A549 (cell line): Measurements from ENCODE around the gene PYROXD2.

ENCODE experiments used
- BHLHE40 ChIP-seq: IDR thresholded peaks from 2 replicates; pipeline ENCODE4 v1.6.1; 2012; ENCODE audit warnings: low read depth, low read length, inconsistent platforms
- CHD4 ChIP-seq: fragments of 200-600 bp; sonication (generic); IDR thresholded peaks from 2 replicates; pipeline ENCODE4 v1.6.1; 2016; ENCODE audit warnings: antibody characterized with exemption, mild to moderate bottlenecking, borderline replicate concordance
- EP300 ChIP-seq, 2 experiments: fragments of >200 bp; sonication (Bioruptor Twin); formaldehyde crosslinking; IDR thresholded peaks; 2 replicates in 1 of 2; 3 replicates in 1 of 2; pipeline ENCODE4 v1.6.1; 2016 to 2017
- HDAC2 ChIP-seq: fragments of 200-600 bp; sonication (generic); IDR thresholded peaks from 2 replicates; pipeline ENCODE4 v1.6.1; 2016
- JUN ChIP-seq, 2 experiments: fragments of >200 bp; sonication (Bioruptor Twin); formaldehyde crosslinking; IDR thresholded peaks; 2 replicates in 1 of 2; 3 replicates in 1 of 2; pipeline ENCODE4 v1.6.1; 2016 to 2017
- MAZ ChIP-seq: fragments of 150-350 bp; IDR thresholded peaks from 2 replicates; pipeline ENCODE4 v1.6.1; 2014; ENCODE audit warnings: antibody characterized with exemption, low read depth, low read length, borderline replicate concordance
- POLR2A ChIP-seq: IDR thresholded peaks from 2 replicates; pipeline ENCODE4 v1.6.1; 2012; ENCODE audit warnings: mild to moderate bottlenecking, low read length
- RAD21 ChIP-seq, 2 experiments: fragments of >200 bp in 1 of 2; sonication (Bioruptor Twin) in 1 of 2; formaldehyde crosslinking in 1 of 2; IDR thresholded peaks in 1 of 2; conservative IDR thresholded peaks in 1 of 2; 2 replicates in 1 of 2; 3 replicates in 1 of 2; pipeline ENCODE4 v1.6.1; 2012 to 2018; ENCODE audit warnings: inconsistent platforms in 1 of 2
- TF ChIP-seq, protein P1 (sequence below): fragments of >200 bp; sonication (Bioruptor Twin); formaldehyde crosslinking; IDR thresholded peaks from 3 replicates; pipeline ENCODE4 v1.5.1; 2016
- TF ChIP-seq, protein P2 (sequence below): IDR thresholded peaks from 2 replicates; pipeline ENCODE4 v1.6.1; 2012
- TF ChIP-seq, protein P3 (sequence below): IDR thresholded peaks from 2 replicates; pipeline ENCODE4 v1.6.1; 2012
- TF ChIP-seq, protein P4 (sequence below): fragments of 200-600 bp; sonication (generic); IDR thresholded peaks from 2 replicates; pipeline ENCODE4 v1.6.1; 2016; ENCODE audit warnings: antibody characterized with exemption, mild to moderate bottlenecking, moderate library complexity

DNA sequence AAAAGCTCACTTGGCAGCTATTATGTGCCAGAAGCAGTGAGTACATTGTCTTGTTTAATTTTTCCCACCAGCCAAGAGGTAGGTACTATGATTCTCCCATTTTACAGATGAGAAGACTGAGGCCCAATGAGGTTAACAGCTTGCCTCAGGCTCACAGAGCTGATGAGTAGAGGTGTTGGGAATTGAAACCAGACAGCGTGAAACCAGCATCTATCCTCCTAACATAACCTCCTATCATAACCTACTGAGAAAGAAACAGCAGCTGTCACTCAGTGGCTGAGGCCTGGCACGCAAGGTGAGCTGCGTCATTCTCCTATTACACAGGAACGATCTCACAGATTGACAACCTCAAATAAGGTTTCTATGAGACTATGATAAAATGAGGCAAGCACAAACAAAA lies 6.2 kb downstream of the PYROXD2 start:
- TF ChIP-seq POLR2A, result no peak
- TF ChIP-seq, protein P1, sequence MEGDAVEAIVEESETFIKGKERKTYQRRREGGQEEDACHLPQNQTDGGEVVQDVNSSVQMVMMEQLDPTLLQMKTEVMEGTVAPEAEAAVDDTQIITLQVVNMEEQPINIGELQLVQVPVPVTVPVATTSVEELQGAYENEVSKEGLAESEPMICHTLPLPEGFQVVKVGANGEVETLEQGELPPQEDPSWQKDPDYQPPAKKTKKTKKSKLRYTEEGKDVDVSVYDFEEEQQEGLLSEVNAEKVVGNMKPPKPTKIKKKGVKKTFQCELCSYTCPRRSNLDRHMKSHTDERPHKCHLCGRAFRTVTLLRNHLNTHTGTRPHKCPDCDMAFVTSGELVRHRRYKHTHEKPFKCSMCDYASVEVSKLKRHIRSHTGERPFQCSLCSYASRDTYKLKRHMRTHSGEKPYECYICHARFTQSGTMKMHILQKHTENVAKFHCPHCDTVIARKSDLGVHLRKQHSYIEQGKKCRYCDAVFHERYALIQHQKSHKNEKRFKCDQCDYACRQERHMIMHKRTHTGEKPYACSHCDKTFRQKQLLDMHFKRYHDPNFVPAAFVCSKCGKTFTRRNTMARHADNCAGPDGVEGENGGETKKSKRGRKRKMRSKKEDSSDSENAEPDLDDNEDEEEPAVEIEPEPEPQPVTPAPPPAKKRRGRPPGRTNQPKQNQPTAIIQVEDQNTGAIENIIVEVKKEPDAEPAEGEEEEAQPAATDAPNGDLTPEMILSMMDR, result no peak
- TF ChIP-seq, protein P2, sequence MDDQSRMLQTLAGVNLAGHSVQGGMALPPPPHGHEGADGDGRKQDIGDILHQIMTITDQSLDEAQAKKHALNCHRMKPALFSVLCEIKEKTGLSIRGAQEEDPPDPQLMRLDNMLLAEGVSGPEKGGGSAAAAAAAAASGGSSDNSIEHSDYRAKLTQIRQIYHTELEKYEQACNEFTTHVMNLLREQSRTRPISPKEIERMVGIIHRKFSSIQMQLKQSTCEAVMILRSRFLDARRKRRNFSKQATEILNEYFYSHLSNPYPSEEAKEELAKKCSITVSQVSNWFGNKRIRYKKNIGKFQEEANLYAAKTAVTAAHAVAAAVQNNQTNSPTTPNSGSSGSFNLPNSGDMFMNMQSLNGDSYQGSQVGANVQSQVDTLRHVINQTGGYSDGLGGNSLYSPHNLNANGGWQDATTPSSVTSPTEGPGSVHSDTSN, result no peak
- TF ChIP-seq CHD4, result no peak
- TF ChIP-seq, protein P3, sequence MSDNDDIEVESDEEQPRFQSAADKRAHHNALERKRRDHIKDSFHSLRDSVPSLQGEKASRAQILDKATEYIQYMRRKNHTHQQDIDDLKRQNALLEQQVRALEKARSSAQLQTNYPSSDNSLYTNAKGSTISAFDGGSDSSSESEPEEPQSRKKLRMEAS, result no peak
- TF ChIP-seq EP300 (IDR thresholded peaks at IDR 0.05), result no peak
- TF ChIP-seq MAZ, result no peak
- no peak for TF ChIP-seq HDAC2
- TF ChIP-seq BHLHE40, result no peak
- TF ChIP-seq, protein P4, sequence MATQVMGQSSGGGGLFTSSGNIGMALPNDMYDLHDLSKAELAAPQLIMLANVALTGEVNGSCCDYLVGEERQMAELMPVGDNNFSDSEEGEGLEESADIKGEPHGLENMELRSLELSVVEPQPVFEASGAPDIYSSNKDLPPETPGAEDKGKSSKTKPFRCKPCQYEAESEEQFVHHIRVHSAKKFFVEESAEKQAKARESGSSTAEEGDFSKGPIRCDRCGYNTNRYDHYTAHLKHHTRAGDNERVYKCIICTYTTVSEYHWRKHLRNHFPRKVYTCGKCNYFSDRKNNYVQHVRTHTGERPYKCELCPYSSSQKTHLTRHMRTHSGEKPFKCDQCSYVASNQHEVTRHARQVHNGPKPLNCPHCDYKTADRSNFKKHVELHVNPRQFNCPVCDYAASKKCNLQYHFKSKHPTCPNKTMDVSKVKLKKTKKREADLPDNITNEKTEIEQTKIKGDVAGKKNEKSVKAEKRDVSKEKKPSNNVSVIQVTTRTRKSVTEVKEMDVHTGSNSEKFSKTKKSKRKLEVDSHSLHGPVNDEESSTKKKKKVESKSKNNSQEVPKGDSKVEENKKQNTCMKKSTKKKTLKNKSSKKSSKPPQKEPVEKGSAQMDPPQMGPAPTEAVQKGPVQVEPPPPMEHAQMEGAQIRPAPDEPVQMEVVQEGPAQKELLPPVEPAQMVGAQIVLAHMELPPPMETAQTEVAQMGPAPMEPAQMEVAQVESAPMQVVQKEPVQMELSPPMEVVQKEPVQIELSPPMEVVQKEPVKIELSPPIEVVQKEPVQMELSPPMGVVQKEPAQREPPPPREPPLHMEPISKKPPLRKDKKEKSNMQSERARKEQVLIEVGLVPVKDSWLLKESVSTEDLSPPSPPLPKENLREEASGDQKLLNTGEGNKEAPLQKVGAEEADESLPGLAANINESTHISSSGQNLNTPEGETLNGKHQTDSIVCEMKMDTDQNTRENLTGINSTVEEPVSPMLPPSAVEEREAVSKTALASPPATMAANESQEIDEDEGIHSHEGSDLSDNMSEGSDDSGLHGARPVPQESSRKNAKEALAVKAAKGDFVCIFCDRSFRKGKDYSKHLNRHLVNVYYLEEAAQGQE, result no peak
- no peak for TF ChIP-seq JUN (IDR thresholded peaks at IDR 0.05)
- TF ChIP-seq RAD21 (conservative IDR thresholded peaks at IDR 0.05 in 1 of 2, IDR thresholded peaks at IDR 0.05 in 1 of 2), result no peak
